ENCODE measurements around the gene TPCN2.

DNA sequence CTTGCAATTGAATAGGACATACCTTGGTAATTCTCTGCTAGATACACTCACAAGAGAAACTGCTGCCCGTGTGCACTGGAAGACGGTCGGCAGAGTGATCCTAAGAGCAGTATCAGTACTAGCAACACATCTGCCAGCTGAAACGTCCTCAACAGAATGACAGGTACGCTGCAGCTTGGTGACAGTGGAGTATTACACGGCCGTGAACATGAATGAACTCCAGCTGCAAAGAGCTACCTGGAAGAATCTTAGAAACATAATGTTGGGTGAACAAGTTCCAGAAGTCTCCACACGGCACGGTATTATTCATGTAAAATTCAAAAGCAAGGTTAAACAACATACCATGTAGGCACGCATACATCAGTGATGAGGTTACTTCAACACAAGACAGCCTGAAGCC lies 44.4 kb downstream of the TPCN2 start:
- TF ChIP-seq, protein P1, sequence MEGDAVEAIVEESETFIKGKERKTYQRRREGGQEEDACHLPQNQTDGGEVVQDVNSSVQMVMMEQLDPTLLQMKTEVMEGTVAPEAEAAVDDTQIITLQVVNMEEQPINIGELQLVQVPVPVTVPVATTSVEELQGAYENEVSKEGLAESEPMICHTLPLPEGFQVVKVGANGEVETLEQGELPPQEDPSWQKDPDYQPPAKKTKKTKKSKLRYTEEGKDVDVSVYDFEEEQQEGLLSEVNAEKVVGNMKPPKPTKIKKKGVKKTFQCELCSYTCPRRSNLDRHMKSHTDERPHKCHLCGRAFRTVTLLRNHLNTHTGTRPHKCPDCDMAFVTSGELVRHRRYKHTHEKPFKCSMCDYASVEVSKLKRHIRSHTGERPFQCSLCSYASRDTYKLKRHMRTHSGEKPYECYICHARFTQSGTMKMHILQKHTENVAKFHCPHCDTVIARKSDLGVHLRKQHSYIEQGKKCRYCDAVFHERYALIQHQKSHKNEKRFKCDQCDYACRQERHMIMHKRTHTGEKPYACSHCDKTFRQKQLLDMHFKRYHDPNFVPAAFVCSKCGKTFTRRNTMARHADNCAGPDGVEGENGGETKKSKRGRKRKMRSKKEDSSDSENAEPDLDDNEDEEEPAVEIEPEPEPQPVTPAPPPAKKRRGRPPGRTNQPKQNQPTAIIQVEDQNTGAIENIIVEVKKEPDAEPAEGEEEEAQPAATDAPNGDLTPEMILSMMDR (IDR thresholded peaks at IDR 0.05), result no peak
- TF ChIP-seq POLR2AphosphoS5 (IDR thresholded peaks at IDR 0.05) (no peak), EP300 (IDR thresholded peaks at IDR 0.05) (no peak)

All from esophagus muscularis mucosa (tissue), 4 donors.